A673 (cell line): Measurements from ENCODE around the gene APC2. TPM values are rescaled to one million over a fixed set of nuclear protein-coding genes. Genes with fewer than 3 reads are reported as not detected.

Source experiments
- BruUV-seq: library from RNA; stranded (reverse); fragments of 400-500 nt; replicated peaks from 2 replicates; lab custom pipeline; 2021; lab: Mats Ljungman, UMichigan
- CTCF ChIA-PET: fragments of 300-600 bp; sonication (Branson Sonifier 250); formaldehyde crosslinking; loops from one replicate; lab custom pipeline; 2022; ENCODE audit warnings: antibody characterized with exemption; lab: Charles Lee
- POLR2A ChIA-PET: fragments of 300-600 bp; sonication (Branson Sonifier 250); formaldehyde crosslinking; loops from one replicate; lab custom pipeline; 2022; ENCODE audit warnings: antibody characterized with exemption; ENCODE audit not compliant: low non-redundant PET; lab: Charles Lee
- DNase-seq: peaks from one replicate; pipeline ENCODE4 v3.0.0-alpha.2; 2015; ENCODE audit warnings: low spot score
- H3K27ac ChIP-seq: fragments of 200-600 bp; sonication (generic); 2 replicates; pipeline ENCODE4 v1.5.1; 2016; ENCODE audit warnings: mixed run types, low read depth, mild to moderate bottlenecking, mixed read lengths, antibody characterized with exemption, low read length; ENCODE audit not compliant: poor library complexity, severe bottlenecking
- H3K27me3 ChIP-seq: fragments of 200-600 bp; sonication (generic); replicated peaks from 2 replicates; pipeline ENCODE4 v1.6.1; 2017; ENCODE audit warnings: mixed run types, low read depth, mild to moderate bottlenecking, mixed read lengths, antibody characterized with exemption, low read length; ENCODE audit not compliant: insufficient read depth, poor library complexity
- H3K36me3 ChIP-seq: fragments of 200-600 bp; sonication (generic); 2 replicates; pipeline ENCODE4 v1.6.1; 2016; ENCODE audit warnings: mixed run types, mild to moderate bottlenecking, mixed read lengths, antibody characterized with exemption, low read length; ENCODE audit not compliant: insufficient read depth, poor library complexity, severe bottlenecking
- H3K4me1 ChIP-seq: fragments of 200-600 bp; sonication (generic); 2 replicates; pipeline ENCODE4 v1.6.1; 2017; ENCODE audit warnings: mixed run types, mild to moderate bottlenecking, mixed read lengths, antibody characterized with exemption, low read length; ENCODE audit not compliant: insufficient read depth, poor library complexity, severe bottlenecking
- H3K4me3 ChIP-seq: fragments of 200-600 bp; sonication (generic); 2 replicates; pipeline ENCODE4 v1.5.1; 2016; ENCODE audit warnings: low read depth, mixed run types, mild to moderate bottlenecking, mixed read lengths, low read length; ENCODE audit not compliant: poor library complexity, severe bottlenecking
- H3K9me3 ChIP-seq: fragments of 200-600 bp; sonication (generic); 2 replicates; pipeline ENCODE4 v1.6.1; 2016; ENCODE audit warnings: mixed run types, low read depth, mild to moderate bottlenecking, mixed read lengths, antibody characterized with exemption, low read length; ENCODE audit not compliant: poor library complexity, severe bottlenecking
- EZH2 ChIP-seq: fragments of 200-600 bp; sonication (generic); IDR thresholded peaks from 2 replicates; pipeline ENCODE4 v1.6.1; 2017; ENCODE audit warnings: borderline replicate concordance, low read depth, mild to moderate bottlenecking, mixed read lengths, antibody characterized with exemption, low read length; ENCODE audit not compliant: poor library complexity, severe bottlenecking
- intact Hi-C: fragments of 100-400 bp; cut with micrococcal nuclease; formaldehyde crosslinking; loops from one replicate; pipeline ENCODE4 v1.10.0; 2022; ENCODE audit not compliant: unreplicated experiment
- total RNA-seq: library from RNA; stranded (reverse); gene quantifications from 2 replicates; pipeline ENCODE4 v1.2.3, GENCODE V29; 2021
- TF ChIP-seq, protein P1 (sequence below): fragments of 300-800, 200-600 bp; sonication (generic); conservative IDR thresholded peaks from 2 replicates; pipeline ENCODE4 v1.5.1; 2017; ENCODE audit warnings: low read depth, mild to moderate bottlenecking, antibody characterized with exemption, low read length, moderate library complexity, mixed read lengths

Gene APC2
- total RNA-seq, 1 experiment from 2014 or later = 1.3 TPM

DNA sequence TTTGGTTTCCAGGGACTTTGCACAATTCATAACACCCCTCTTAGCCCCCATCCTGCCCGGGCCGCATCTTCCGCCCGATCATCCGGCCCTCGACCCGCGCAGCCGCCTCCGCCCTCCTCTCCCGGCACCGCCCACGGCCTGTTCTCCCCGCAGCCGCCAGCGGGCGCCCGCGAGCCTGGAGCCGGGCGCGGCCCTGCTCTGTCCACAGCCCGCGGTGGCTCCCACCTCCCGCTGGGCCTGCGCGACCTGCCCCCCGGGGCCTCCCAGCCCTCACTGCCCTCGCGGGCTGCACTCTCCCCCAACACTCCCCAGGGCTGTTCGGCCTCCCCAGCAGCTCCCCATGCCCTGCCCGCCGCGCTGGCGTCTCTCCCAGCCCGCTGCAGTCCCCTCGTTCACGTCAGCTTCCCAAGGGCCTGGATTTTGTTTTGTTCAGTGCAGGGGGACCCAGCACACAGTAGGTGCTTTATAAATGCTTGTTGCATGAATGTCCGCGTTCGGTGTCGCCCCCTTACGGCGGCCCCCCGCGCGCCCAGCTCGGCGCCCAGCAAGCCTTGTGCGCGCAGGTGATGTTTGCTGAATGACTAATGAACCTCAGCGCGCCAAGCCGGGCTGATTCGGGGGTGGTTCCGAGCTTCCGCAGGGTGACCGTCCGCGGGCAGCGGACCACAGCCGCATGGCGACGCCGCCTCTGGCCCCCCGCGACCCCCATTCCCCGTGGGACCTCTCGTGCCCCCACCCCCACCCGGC is 4.6 kb upstream of the APC2 start:
- TF ChIP-seq, protein P1, sequence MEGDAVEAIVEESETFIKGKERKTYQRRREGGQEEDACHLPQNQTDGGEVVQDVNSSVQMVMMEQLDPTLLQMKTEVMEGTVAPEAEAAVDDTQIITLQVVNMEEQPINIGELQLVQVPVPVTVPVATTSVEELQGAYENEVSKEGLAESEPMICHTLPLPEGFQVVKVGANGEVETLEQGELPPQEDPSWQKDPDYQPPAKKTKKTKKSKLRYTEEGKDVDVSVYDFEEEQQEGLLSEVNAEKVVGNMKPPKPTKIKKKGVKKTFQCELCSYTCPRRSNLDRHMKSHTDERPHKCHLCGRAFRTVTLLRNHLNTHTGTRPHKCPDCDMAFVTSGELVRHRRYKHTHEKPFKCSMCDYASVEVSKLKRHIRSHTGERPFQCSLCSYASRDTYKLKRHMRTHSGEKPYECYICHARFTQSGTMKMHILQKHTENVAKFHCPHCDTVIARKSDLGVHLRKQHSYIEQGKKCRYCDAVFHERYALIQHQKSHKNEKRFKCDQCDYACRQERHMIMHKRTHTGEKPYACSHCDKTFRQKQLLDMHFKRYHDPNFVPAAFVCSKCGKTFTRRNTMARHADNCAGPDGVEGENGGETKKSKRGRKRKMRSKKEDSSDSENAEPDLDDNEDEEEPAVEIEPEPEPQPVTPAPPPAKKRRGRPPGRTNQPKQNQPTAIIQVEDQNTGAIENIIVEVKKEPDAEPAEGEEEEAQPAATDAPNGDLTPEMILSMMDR = peak; percentile 65
- TF ChIP-seq EZH2 = no peak
- Histone ChIP-seq H3K27me3 (peaks cover 23% of the 10 kb centered on the region), H3K36me3 (peaks cover 25% of the 10 kb centered on the region), H3K4me3 (peak overlapping the region; percentile 56), H3K4me1 (peaks cover 26% of the 10 kb centered on the region), H3K27ac (no peak overlapping the region), H3K9me3 (no peaks in the 10 kb centered on the region)
- BruUV-seq = no TSS peak
- POLR2A ChIA-PET = no interaction called here
- DNase-seq = peak; percentile 72
- CTCF ChIA-PET = interaction anchor here (1.1 kb wide), 1 partner anchor 27 kb away, joined by 3 read pairs; no protein-coding TSS in a partner anchor
- intact Hi-C loops = loop anchor here (10.0 kb wide), 1 partner anchor 171 kb away; the partner anchor contains the start of gene FAM174C

DNA sequence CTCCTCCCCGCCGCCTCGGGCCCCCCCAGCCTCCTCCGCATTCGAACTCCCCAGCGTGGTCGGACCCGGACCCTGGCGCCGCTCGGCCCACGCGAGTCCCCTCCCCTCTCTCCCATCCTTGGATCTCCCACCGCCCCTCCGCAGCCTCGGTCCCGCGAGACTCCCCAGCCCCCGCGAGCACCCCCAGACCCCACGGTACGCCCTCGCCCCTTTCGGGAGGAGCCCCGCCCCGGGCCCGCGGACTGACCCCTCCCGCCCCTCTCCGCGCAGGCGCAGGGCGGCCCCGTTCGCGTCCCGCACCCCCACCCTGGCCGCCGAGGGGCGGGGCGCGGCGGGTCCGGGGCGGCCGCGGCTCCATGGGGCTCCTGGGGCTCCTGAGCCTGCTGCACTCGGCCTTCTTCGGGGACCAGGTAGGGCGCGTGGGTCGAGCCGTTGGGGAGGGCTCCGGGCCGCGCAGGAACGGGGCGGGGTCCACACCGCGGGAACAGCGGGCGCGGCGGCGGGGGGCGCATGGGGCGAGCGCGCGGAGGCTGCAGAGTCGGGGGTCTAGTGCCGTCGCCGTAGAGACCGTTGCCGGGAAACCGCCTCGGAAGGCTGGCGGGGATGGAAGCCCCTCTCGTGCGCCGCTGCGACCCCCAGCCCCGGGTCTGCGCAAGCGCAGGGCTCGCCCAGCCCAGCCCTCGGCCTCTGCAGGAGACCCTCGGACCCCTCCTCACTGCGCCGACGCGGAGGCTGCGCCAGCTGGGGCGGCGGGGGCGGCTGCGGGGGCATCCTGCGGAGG is 3.8 kb upstream of the APC2 start:
- POLR2A ChIA-PET = interaction anchor here (0.6 kb wide), 1 partner anchor 10 kb away, joined by 20 read pairs; no protein-coding TSS in a partner anchor
- peak; percentile 75 for DNase-seq
- CTCF ChIA-PET = interaction anchor here (1.1 kb wide), 1 partner anchor 26 kb away, joined by 3 read pairs; no protein-coding TSS in a partner anchor
- Histone ChIP-seq H3K4me1 (peaks cover 19% of the 10 kb centered on the region), H3K4me3 (peak overlapping the region; percentile 56), H3K36me3 (peaks cover 18% of the 10 kb centered on the region), H3K9me3 (no peaks in the 10 kb centered on the region), H3K27me3 (peaks cover 30% of the 10 kb centered on the region), H3K27ac (no peak overlapping the region)
- intact Hi-C loops = loop anchor here (10.0 kb wide), 1 partner anchor 171 kb away; the partner anchor contains the start of gene FAM174C
- no peak for TF ChIP-seq EZH2
- TF ChIP-seq, protein P1 = no peak
- no TSS peak for BruUV-seq

DNA sequence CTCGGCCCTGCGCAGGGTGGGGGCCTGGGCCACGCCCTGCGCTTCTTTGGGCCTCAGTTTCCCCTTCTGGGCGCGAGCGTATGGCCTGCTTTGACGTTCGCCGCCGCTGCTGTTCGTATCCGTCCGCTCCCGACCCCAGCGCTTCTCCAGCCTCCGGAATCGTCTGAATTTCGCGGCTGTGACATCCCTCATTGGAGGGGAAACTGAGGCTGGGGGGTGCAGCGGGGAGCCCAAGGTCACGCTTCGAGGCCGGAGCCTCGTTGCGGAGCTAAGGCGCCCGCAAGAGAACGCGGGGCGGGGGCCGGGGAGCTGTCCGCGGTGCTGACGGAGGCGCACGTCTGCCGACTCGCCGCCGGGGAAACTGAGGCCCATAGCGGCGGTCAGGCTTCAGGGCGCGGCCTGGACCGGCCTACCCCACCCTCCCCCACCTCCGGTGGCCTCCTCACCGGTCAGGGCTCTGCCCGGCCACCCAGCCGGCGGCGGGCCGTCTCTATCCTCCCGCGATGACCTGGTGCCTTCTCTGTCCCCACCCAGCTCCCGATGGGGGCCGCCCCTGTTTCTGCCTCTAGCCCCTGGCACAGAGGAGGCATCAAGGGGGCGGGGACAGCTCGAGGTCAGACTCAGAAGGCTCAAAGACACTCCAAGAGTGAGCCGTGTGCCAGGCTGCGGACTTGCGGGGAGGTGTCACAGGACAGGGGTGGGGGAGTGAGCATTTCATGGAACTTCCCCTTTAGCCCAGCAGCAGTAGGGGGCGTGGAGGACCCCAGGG is 3.0 kb upstream of the APC2 start:
- H3K9me3 ChIP-seq = no peaks in the 10 kb centered on the region
- ChIA-PET CTCF (no interaction called here), POLR2A (interaction anchor here (0.6 kb wide), 1 partner anchor 10 kb away, joined by 20 read pairs; no protein-coding TSS in a partner anchor)
- H3K4me1 ChIP-seq = peaks cover 15% of the 10 kb centered on the region
- peak; percentile 51 for DNase-seq
- no TSS peak for BruUV-seq
- peaks cover 37% of the 10 kb centered on the region for H3K27me3 ChIP-seq
- H3K27ac ChIP-seq = no peak overlapping the region
- intact Hi-C loops = loop anchor here (10.0 kb wide), 1 partner anchor 172 kb away; the partner anchor contains the start of gene FAM174C
- TF ChIP-seq, protein P1 = no peak
- no peak for TF ChIP-seq EZH2
- H3K4me3 ChIP-seq = peak overlapping the region; percentile 56
- peaks cover 10% of the 10 kb centered on the region for H3K36me3 ChIP-seq
